ENCODE measurements around the gene NHLRC4.

Gene NHLRC4

GRCh38 chr16:549544-550263 is 17.1 kb upstream of the NHLRC4 start:
- no peak for ATAC-seq
- TF ChIP-seq TOX (CRISPR knock-in tag; IDR thresholded peaks at IDR 0.05; ENCODE audit: borderline replicate concordance) (no peak), POU6F1 (CRISPR knock-in tag; IDR thresholded peaks at IDR 0.05; ENCODE audit: borderline replicate concordance, low read depth) (no peak), SNAI2 (CRISPR knock-in tag; IDR thresholded peaks at IDR 0.05) (no peak), TSHZ2 (CRISPR knock-in tag; IDR thresholded peaks at IDR 0.05) (no peak), ISL1 (CRISPR knock-in tag; IDR thresholded peaks at IDR 0.05) (no peak), ZNF70 (CRISPR knock-in tag; IDR thresholded peaks at IDR 0.05) (no peak), ZFP3 (CRISPR knock-in tag; IDR thresholded peaks at IDR 0.05) (no peak), PATZ1 (CRISPR knock-in tag; IDR thresholded peaks at IDR 0.05; ENCODE audit: borderline replicate concordance) (no peak), TCF4 (CRISPR knock-in tag; IDR thresholded peaks at IDR 0.05; ENCODE audit: borderline replicate concordance) (no peak), ARNTL (CRISPR knock-in tag; IDR thresholded peaks at IDR 0.05; ENCODE audit: borderline replicate concordance, low read depth) (no peak), OSR1 (CRISPR knock-in tag; IDR thresholded peaks at IDR 0.05) (no peak), BACH2 (CRISPR knock-in tag; IDR thresholded peaks at IDR 0.05; ENCODE audit: borderline replicate concordance) (no peak)

GRCh38 chr16:551210-551609 is 15.6 kb upstream of the NHLRC4 start:
- no peak for TF ChIP-seq TSHZ2 (CRISPR knock-in tag; IDR thresholded peaks at IDR 0.05)
- no peak for TF ChIP-seq POU6F1 (CRISPR knock-in tag; IDR thresholded peaks at IDR 0.05; ENCODE audit: borderline replicate concordance, low read depth)
- no peak for TF ChIP-seq ZNF8 (CRISPR knock-in tag; IDR thresholded peaks at IDR 0.05)
- no peak for TF ChIP-seq ARNTL (CRISPR knock-in tag; IDR thresholded peaks at IDR 0.05; ENCODE audit: borderline replicate concordance, low read depth)
- TF ChIP-seq RARB (CRISPR knock-in tag; IDR thresholded peaks at IDR 0.05) = no peak
- ATAC-seq = no peak

- no peak for TF ChIP-seq CREB5 (CRISPR knock-in tag; IDR thresholded peaks at IDR 0.05; ENCODE audit: low read depth)
- no peak for TF ChIP-seq ARNTL (CRISPR knock-in tag; IDR thresholded peaks at IDR 0.05; ENCODE audit: borderline replicate concordance, low read depth)
- no peak for TF ChIP-seq POU6F1 (CRISPR knock-in tag; IDR thresholded peaks at IDR 0.05; ENCODE audit: borderline replicate concordance, low read depth)
- no peak for TF ChIP-seq ZFP30 (CRISPR knock-in tag; IDR thresholded peaks at IDR 0.05)
- no peak for TF ChIP-seq SNAI2 (CRISPR knock-in tag; IDR thresholded peaks at IDR 0.05)
- TF ChIP-seq BACH2 (CRISPR knock-in tag; IDR thresholded peaks at IDR 0.05; ENCODE audit: borderline replicate concordance) = no peak
- TF ChIP-seq ISL1 (CRISPR knock-in tag; IDR thresholded peaks at IDR 0.05) = no peak
- no peak for TF ChIP-seq RARB (CRISPR knock-in tag; IDR thresholded peaks at IDR 0.05)
- no peak for TF ChIP-seq ZNF70 (CRISPR knock-in tag; IDR thresholded peaks at IDR 0.05)
- TF ChIP-seq TSHZ2 (CRISPR knock-in tag; IDR thresholded peaks at IDR 0.05) = no peak
- no peak for ATAC-seq
These were observed 14.6 kb upstream of the NHLRC4 start for GRCh38 chr16:552171-552570.

All from SK-N-SH treated with all-trans-retinoic acid at 6 μM for 48 hours (cell line).